DMS114 treated with DMSO at 0.1 percent for 48 hours (cell line): ENCODE data around the gene GNAL.

ENCODE experiments used
- DNase-seq: peaks from one replicate; lab custom pipeline; 2025; ENCODE audit not compliant: unreplicated experiment; lab: John Stamatoyannopoulos, UW

The GNAL gene

GRCh38 chr18:11802586-11802985, 113.5 kb downstream of the GNAL start:
- DNase-seq: no peak

DNA sequence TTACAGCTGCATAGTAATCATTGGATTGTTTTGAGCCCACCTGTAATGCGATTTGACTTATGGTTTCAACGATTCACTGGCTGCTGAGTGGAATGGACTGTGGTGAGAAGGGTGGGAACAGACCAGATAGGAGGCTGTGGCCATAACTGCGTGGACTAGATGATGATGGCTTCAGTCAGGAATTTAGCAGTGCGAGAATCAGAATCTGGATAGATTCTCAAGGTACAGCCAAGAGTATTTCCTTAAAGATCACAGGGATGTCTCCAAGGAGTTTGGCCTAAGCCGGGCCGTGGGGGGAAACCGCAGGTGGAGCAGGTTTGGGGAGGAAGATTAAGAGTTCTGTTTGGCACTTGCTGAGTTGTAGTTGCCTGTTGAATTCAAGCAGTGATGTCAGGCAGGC, 118.2 kb downstream of the GNAL start:
- DNase-seq: no peak

GRCh38 chr18:11808001-11808855, 119.2 kb downstream of the GNAL start:
- no peak for DNase-seq

DNA sequence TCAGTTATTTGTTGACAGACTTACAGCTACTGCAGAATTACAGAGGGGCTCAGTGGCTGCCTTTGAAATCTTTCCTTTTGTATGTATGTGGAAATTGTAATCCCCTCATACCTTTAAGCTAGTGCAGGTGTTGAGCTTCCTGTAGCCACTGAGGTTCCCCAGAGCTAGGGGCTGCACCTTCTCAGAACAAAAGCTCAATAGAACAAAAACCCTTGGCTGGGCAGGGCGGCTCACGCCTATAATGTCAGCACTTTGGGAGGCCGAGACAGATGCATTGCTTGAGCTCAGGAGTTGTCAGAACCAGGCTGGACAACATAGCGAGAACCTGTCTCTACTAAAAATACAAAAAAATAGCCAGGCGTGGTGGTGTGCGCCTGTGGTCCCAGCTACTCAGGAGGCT, 120.8 kb downstream of the GNAL start:
- no peak for DNase-seq

DNA sequence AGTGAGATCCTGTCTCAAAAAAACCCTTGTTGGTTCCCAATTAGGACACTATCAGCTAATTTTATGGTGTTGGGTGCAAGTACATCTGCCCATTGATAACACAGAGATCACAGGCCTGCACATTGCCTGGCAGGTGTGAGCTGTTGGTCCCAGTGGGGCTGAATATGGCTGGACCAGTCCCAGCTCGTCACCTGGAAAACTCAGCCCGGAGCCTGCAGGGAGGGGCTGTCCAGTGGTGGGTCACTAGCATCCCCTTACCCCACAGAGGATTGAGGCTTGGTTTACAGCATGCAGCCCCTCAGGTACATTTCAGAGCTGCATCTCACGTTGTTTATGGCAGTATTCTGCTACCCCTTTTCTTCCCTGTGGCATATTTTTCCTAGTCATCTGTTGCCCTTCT, 121.3 kb downstream of the GNAL start:
- no peak for DNase-seq

- no peak for DNase-seq
Measured at GRCh38 chr18:11811009-11811408, 121.9 kb downstream of the GNAL start.

- no peak for DNase-seq
Measured at GRCh38 chr18:11817229-11817628, 128.2 kb downstream of the GNAL start.

DNA sequence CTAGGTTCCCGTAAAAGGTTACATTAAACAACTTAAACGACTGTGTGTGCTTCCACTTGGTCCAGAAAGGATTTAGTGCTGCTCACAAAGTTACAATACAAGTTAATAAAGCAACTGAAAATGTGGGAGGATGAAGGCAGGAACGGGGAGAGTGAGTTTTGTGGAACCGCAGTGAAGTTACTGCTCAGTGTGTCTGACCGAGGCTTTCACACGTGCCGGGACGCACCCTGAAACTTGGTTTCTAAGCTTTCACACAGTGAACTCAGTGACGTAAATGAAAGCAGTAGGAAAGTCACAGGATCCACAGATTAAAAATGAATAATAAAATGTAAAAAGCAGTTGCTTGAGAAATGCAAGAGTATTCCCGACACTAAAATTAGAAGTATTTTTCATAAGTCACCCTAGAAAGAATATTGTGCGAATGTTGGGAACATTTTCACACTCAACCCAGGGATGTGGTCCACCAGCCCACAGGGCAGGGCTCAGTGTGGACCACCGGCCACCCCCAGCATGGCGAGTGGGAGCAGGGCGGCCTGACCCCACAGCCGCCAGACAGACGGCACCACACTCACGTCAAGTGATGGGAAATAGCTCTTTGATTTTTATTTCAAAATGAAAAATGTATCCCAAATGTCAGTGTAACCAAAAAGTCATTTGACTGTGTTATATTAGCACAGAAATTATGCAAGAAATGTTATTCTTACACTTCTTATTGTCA, 129.6 kb downstream of the GNAL start:
- no peak for DNase-seq

DNA sequence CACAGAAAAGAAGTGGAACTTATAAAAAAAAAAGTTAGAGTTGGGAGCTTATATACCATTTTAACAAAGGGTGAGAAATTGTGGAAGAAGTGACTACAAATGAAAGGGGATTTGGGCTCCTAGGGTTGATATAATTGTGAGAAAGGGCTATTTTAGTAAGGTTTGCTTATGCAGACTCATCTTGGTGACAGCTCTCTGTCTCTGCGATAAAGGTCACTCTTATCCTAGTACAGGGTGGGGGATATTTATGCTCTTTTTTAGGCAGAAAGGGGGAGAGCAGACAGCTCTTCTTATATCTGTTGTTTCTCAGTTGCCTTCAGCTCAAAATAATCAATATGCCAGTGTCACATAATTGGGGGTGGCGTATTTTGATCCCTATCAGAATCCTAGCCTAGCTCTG, 130.9 kb downstream of the GNAL start:
- DNase-seq: no peak

DNA sequence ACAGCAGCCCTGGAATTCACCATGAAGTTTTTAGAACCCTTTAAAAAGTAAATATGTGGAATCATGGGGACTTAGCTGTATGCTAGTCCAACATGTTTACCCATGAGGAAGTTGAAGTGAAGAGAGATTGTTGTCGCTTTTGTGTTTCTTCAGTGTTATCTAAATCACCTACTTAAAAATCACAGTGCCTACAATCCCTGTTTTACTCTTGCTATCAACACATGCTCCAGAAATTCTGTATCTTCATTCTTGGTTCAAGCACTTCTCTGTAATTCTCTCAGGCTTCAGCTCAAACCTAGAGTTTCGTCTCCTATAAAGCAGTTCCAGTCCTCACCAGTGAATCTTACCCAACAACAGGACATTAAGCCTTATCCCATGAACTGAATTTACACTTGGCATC, 131.6 kb downstream of the GNAL start:
- no peak for DNase-seq

DNA sequence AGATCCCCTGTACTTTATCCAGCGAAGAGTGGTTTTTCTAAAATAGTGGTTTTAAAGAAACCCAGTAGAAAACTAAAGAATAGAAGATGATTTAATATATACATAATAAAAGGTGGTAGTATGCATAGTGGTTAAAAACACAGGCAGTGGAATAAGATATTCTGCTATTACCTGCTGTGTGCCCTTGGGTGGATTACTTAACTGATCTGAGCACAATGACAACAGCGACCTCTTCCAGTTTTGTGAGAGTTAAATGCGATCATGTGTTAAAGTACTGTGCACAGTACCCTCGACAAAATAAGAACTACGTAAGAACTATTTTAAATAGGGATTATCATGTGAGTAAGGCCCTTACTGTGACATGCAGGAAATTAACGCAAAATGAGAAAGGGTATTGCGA, 132.1 kb downstream of the GNAL start:
- no peak for DNase-seq

GRCh38 chr18:11821643-11822237, 132.7 kb downstream of the GNAL start:
- DNase-seq: no peak

DNA sequence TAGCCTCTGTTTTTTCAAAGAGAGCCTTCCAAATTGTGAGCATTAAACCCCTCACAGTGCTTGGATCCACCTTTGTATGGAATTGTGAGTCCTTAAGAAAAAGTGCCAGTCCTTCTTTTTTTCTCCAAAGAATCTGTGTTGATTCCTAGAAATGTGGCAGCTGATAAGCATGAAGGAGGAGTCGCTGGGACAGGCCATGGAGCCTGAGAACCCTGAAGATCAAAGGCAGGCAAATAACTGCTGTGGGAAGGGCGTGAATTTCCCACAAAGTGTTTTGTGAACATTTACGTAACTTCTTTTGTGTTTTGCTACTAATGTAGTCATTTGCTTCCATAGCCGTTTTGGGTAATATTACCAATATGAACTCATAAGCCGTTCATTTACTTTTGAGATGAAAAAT, 134.5 kb downstream of the GNAL start:
- DNase-seq: no peak

GRCh38 chr18:11826836-11827235, 137.8 kb downstream of the GNAL start:
- no peak for DNase-seq

- no peak for DNase-seq
Measured at GRCh38 chr18:11828786-11829432, 139.8 kb downstream of the GNAL start.

- no peak for DNase-seq
Measured at GRCh38 chr18:11830585-11830984, 141.5 kb downstream of the GNAL start.

- no peak for DNase-seq
Measured at GRCh38 chr18:11831921-11832320, 142.9 kb downstream of the GNAL start.

GRCh38 chr18:11834772-11835171, 145.7 kb downstream of the GNAL start:
- no peak for DNase-seq

GRCh38 chr18:11839556-11839955, 150.5 kb downstream of the GNAL start:
- no peak for DNase-seq

GRCh38 chr18:11840493-11840892, 151.4 kb downstream of the GNAL start:
- DNase-seq: no peak

DNA sequence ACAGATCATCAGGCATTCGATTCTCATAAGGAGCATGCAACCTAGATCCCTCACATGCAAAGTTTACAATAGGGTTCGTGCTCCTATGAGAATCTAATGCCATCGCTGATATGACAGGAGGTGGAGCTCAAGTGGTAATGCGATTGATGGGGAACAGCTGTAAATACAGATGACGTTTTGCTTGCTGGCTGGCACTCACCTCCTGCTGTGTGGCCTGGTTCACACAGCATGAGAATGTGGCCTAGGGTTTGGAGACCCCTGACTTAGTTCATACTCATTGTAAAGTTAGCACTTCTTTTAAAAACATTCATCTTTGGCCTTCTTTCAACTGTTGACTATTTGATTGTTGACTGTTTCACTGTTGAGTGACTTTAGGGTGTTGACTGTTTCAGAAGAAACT, 153.5 kb downstream of the GNAL start:
- no peak for DNase-seq

DNA sequence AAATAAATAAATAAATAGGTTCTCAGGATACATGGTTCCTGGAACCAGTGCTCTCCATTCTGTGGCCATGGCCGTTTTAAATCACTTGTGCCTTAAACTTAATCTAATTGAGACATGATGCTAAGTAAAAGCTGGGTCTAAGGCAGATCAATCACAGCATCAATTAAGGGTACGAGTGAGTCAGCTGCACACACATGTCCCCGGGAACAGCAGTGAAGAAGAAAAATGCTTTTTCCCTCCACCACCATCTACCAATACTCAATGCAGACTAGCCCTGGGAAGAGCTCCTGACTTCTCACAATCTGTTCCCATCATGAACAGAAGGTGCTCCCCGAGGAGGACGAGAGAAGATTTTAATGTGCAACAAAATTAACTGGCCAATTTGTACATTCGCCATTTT, 155.4 kb downstream of the GNAL start:
- DNase-seq: no peak
